ENCODE data around the gene ZFAND3.
"Not testable (repeated sequence)": the region's sequence is repeated elsewhere in the genome, so short reads cannot be mapped to it uniquely, and the experiment has no call there.

ZFAND3 gene

GRCh38 chr6:37931066-37931465 is 111.5 kb downstream of the ZFAND3 start:
- DNase-seq (ENCODE audit: low read depth in 3 of 3, low spot score in 1 of 3) = no peak

GRCh38 chr6:37934276-37934675 is 114.7 kb downstream of the ZFAND3 start:
- no peak for DNase-seq (ENCODE audit: low read depth in 3 of 3, low spot score in 1 of 3)

GRCh38 chr6:37936150-37936549 is 116.6 kb downstream of the ZFAND3 start:
- DNase-seq (ENCODE audit: low read depth in 3 of 3, low spot score in 1 of 3) = no peak

- no peak for DNase-seq (ENCODE audit: low read depth in 3 of 3, low spot score in 1 of 3)
These were observed 117.4 kb downstream of the ZFAND3 start for GRCh38 chr6:37936906-37937305.

GRCh38 chr6:37938909-37939308 is 119.4 kb downstream of the ZFAND3 start:
- DNase-seq (ENCODE audit: low read depth in 3 of 3, low spot score in 1 of 3) = no peak

GRCh38 chr6:37940074-37940847 is 120.7 kb downstream of the ZFAND3 start:
- DNase-seq (ENCODE audit: low read depth in 3 of 3, low spot score in 1 of 3) = no peak

GRCh38 chr6:37941871-37942270 is 122.3 kb downstream of the ZFAND3 start:
- DNase-seq (ENCODE audit: low read depth in 3 of 3, low spot score in 1 of 3) = no peak

- no peak for DNase-seq (ENCODE audit: low read depth in 3 of 3, low spot score in 1 of 3)
These were observed 123.3 kb downstream of the ZFAND3 start for GRCh38 chr6:37942606-37943376.

- DNase-seq (ENCODE audit: low read depth in 3 of 3, low spot score in 1 of 3) = no peak
These were observed 124.0 kb downstream of the ZFAND3 start for GRCh38 chr6:37943436-37944058.

- no peak for DNase-seq (ENCODE audit: low read depth in 3 of 3, low spot score in 1 of 3)
These were observed 126.5 kb downstream of the ZFAND3 start for GRCh38 chr6:37946057-37946456.

- DNase-seq (ENCODE audit: low read depth in 3 of 3, low spot score in 1 of 3) = no peak
These were observed 127.9 kb downstream of the ZFAND3 start for GRCh38 chr6:37947468-37947867.

GRCh38 chr6:37948584-37948983 is 129.1 kb downstream of the ZFAND3 start:
- DNase-seq (ENCODE audit: low read depth in 3 of 3, low spot score in 1 of 3) = not testable (repeated sequence)

GRCh38 chr6:37952027-37952426 is 132.5 kb downstream of the ZFAND3 start:
- DNase-seq (ENCODE audit: low read depth in 3 of 3, low spot score in 1 of 3) = no peak

- no peak for DNase-seq (ENCODE audit: low read depth in 3 of 3, low spot score in 1 of 3)
These were observed 135.3 kb downstream of the ZFAND3 start for GRCh38 chr6:37954791-37955190.

GRCh38 chr6:37956711-37957275 is 137.3 kb downstream of the ZFAND3 start:
- no peak for DNase-seq (ENCODE audit: low read depth in 3 of 3, low spot score in 1 of 3)

- no peak for DNase-seq (ENCODE audit: low read depth in 3 of 3, low spot score in 1 of 3)
These were observed 139.5 kb downstream of the ZFAND3 start for GRCh38 chr6:37959061-37959460.

GRCh38 chr6:37960139-37960935 is 140.8 kb downstream of the ZFAND3 start:
- DNase-seq (ENCODE audit: low read depth in 3 of 3, low spot score in 1 of 3) = no peak

- DNase-seq (ENCODE audit: low read depth in 3 of 3, low spot score in 1 of 3) = not testable (repeated sequence)
These were observed 143.1 kb downstream of the ZFAND3 start for GRCh38 chr6:37962481-37963080.

- no peak for DNase-seq (ENCODE audit: low read depth in 3 of 3, low spot score in 1 of 3)
These were observed 146.6 kb downstream of the ZFAND3 start for GRCh38 chr6:37965964-37966676.

GRCh38 chr6:37966801-37967200 is 147.3 kb downstream of the ZFAND3 start:
- no peak for DNase-seq (ENCODE audit: low read depth in 3 of 3, low spot score in 1 of 3)
